IMR-90 (cell line): ENCODE results near the gene NLRP3. TPM values are rescaled to one million over a fixed set of nuclear protein-coding genes. Genes with fewer than 3 reads are reported as not detected.

Source experiments
- ATAC-seq: fragments of 200-7000 bp; cut with Tn5 transposase; 2 replicates; pipeline ENCODE4 v1.9.1; 2020; ENCODE audit warnings: low read depth, mild to moderate bottlenecking, moderate library complexity
- BruUV-seq: library from RNA; stranded (reverse); fragments of 400-500 nt; replicated peaks from 2 replicates; lab custom pipeline; 2021; lab: Mats Ljungman, UMichigan
- CTCF ChIA-PET: fragments of 300-600 bp; formaldehyde crosslinking; extraction: SDS; loops from one replicate; lab custom pipeline; 2021; ENCODE audit warnings: antibody characterized with exemption; lab: Yijun Ruan, JAX
- POLR2A ChIA-PET: fragments of 300-600 bp; sonication (Branson Sonifier 250); formaldehyde crosslinking; loops from one replicate; lab custom pipeline; 2022; ENCODE audit warnings: antibody characterized with exemption; ENCODE audit not compliant: unreplicated experiment; lab: Charles Lee
- DNase-seq: peaks from one replicate; pipeline ENCODE4 v3.0.0; 2013
- H2AFZ ChIP-seq: replicated peaks from 2 replicates; pipeline ENCODE3; 2013; ENCODE audit warnings: low read length, mild to moderate bottlenecking; ENCODE audit not compliant: poor library complexity
- H2AK5ac ChIP-seq: 2 replicates; pipeline ENCODE4 v1.6.1; 2013; ENCODE audit warnings: low read depth, low read length, inconsistent platforms
- H2AK9ac ChIP-seq: replicated peaks from 2 replicates; pipeline ENCODE3; 2013; ENCODE audit warnings: mild to moderate bottlenecking, low read depth, low read length, moderate library complexity; ENCODE audit not compliant: poor library complexity
- H2BK120ac ChIP-seq: 2 replicates; pipeline ENCODE4 v1.6.1; 2013; ENCODE audit warnings: low read depth, low read length, inconsistent platforms
- H2BK15ac ChIP-seq: 3 replicates; pipeline ENCODE4 v1.6.1; 2013; ENCODE audit warnings: low read depth, low read length, inconsistent platforms
- H2BK20ac ChIP-seq: 2 replicates; pipeline ENCODE4 v1.6.1; 2013; ENCODE audit warnings: low read depth, mild to moderate bottlenecking, inconsistent platforms, low read length, moderate library complexity
- H2BK5ac ChIP-seq: 2 replicates; pipeline ENCODE4 v1.6.1; 2013; ENCODE audit warnings: mild to moderate bottlenecking, low read depth, low read length, inconsistent platforms; ENCODE audit not compliant: poor library complexity, severe bottlenecking
- H3K14ac ChIP-seq: replicated peaks from 2 replicates; pipeline ENCODE4 v1.6.1; 2013; ENCODE audit warnings: low read depth, low read length, inconsistent platforms
- H3K18ac ChIP-seq: 2 replicates; pipeline ENCODE4 v1.6.1; 2013; ENCODE audit warnings: low read depth, low read length, control low read depth
- H3K23ac ChIP-seq: 2 replicates; pipeline ENCODE4 v1.6.1; 2013; ENCODE audit warnings: low read depth, low read length, inconsistent platforms
- H3K27ac ChIP-seq: 2 replicates; pipeline ENCODE4 v1.5.1; 2013; ENCODE audit warnings: mild to moderate bottlenecking, control low read depth, low read length; ENCODE audit not compliant: insufficient read depth
- H3K27me3 ChIP-seq: 2 replicates; pipeline ENCODE4 v1.6.1; 2013; ENCODE audit warnings: low read length; ENCODE audit not compliant: control insufficient read depth, insufficient read depth
- H3K36me3 ChIP-seq: 2 replicates; pipeline ENCODE4 v1.6.1; 2013; ENCODE audit warnings: low read length, mixed read lengths; ENCODE audit not compliant: control insufficient read depth, insufficient read depth
- H3K4ac ChIP-seq: 2 replicates; pipeline ENCODE4 v1.6.1; 2013; ENCODE audit warnings: low read depth, low read length, inconsistent platforms
- H3K4me1 ChIP-seq: 2 replicates; pipeline ENCODE4 v1.6.1; 2013; ENCODE audit warnings: low read length, mixed read lengths; ENCODE audit not compliant: control insufficient read depth, insufficient read depth
- H3K4me2 ChIP-seq: 2 replicates; pipeline ENCODE4 v1.6.1; 2013; ENCODE audit warnings: low read depth, mild to moderate bottlenecking, control low read depth, low read length, moderate library complexity
- H3K4me3 ChIP-seq: 2 replicates; pipeline ENCODE4 v1.5.1; 2013; ENCODE audit warnings: low read depth, mild to moderate bottlenecking, control low read depth, low read length, moderate library complexity; ENCODE audit not compliant: insufficient read depth
- H3K56ac ChIP-seq: 2 replicates; pipeline ENCODE4 v1.6.1; 2013; ENCODE audit warnings: low read length, inconsistent platforms; ENCODE audit not compliant: insufficient read depth; ENCODE audit errors: extremely low read depth
- H3K79me1 ChIP-seq, 2 experiments: 2 replicates each; pipeline ENCODE4 v1.6.1; 2013; ENCODE audit warnings: low read length in 2 of 2, inconsistent platforms in 1 of 2, low read depth in 1 of 2
- H3K9ac ChIP-seq: 2 replicates; pipeline ENCODE4 v1.6.1; 2013; ENCODE audit warnings: low read depth, low read length, control low read depth
- H3K9me1 ChIP-seq: 2 replicates; pipeline ENCODE4 v1.6.1; 2013; ENCODE audit warnings: low read length, inconsistent platforms; ENCODE audit not compliant: insufficient read depth
- H3K9me3 ChIP-seq: 2 replicates; pipeline ENCODE4 v1.6.1; 2013; ENCODE audit warnings: low read length; ENCODE audit not compliant: control insufficient read depth, insufficient read depth
- H4K20me1 ChIP-seq: 2 replicates; pipeline ENCODE4 v1.6.1; 2013; ENCODE audit warnings: low read length, inconsistent platforms; ENCODE audit not compliant: insufficient read depth
- H4K5ac ChIP-seq: 2 replicates; pipeline ENCODE4 v1.6.1; 2013; ENCODE audit warnings: mild to moderate bottlenecking, low read depth, low read length, control low read depth
- H4K8ac ChIP-seq, 2 experiments: 2 replicates each; pipeline ENCODE4 v1.6.1; 2013; ENCODE audit warnings: low read depth in 2 of 2, low read length in 2 of 2, control low read depth in 1 of 2, inconsistent platforms in 1 of 2
- H4K91ac ChIP-seq: 2 replicates; pipeline ENCODE4 v1.6.1; 2013; ENCODE audit warnings: low read depth, low read length, inconsistent platforms; ENCODE audit not compliant: insufficient read depth
- BHLHE40 ChIP-seq: fragments of 150-350 bp; IDR thresholded peaks from 2 replicates; pipeline ENCODE4 v1.6.1; 2016; ENCODE audit warnings: mild to moderate bottlenecking, low read depth, low read length
- CEBPB ChIP-seq: IDR thresholded peaks from 2 replicates; pipeline ENCODE4 v1.6.1; 2012; ENCODE audit warnings: low read depth, low read length, improper control_type of control experiment
- CHD1 ChIP-seq: IDR thresholded peaks from 2 replicates; pipeline ENCODE4 v1.6.1; 2012; ENCODE audit warnings: low read depth, low read length, improper control_type of control experiment
- CTCF ChIP-seq: conservative IDR thresholded peaks from 2 replicates; pipeline ENCODE4 v1.5.1; 2012; ENCODE audit warnings: mild to moderate bottlenecking, low read depth, low read length, improper control_type of control experiment
- ELK1 ChIP-seq: fragments of 150-350 bp; IDR thresholded peaks from 2 replicates; pipeline ENCODE4 v1.6.1; 2016; ENCODE audit warnings: low read depth, mild to moderate bottlenecking, low read length, moderate library complexity, borderline replicate concordance
- MAZ ChIP-seq: IDR thresholded peaks from 2 replicates; pipeline ENCODE4 v1.6.1; 2012; ENCODE audit warnings: low read depth, mild to moderate bottlenecking, low read length, improper control_type of control experiment, moderate library complexity, borderline replicate concordance
- MXI1 ChIP-seq: IDR thresholded peaks from 2 replicates; pipeline ENCODE4 v1.6.1; 2012; ENCODE audit warnings: low read depth, mild to moderate bottlenecking, low read length, moderate library complexity, borderline replicate concordance
- NFE2L2 ChIP-seq: fragments of 150-350 bp; IDR thresholded peaks from 2 replicates; pipeline ENCODE4 v1.6.1; 2016; ENCODE audit warnings: low read depth, mild to moderate bottlenecking, low read length
- POLR2A ChIP-seq: IDR thresholded peaks from 2 replicates; pipeline ENCODE4 v1.6.1; 2012; ENCODE audit warnings: mild to moderate bottlenecking, low read depth, low read length
- RAD21 ChIP-seq: IDR thresholded peaks from 2 replicates; pipeline ENCODE4 v1.6.1; 2012; ENCODE audit warnings: low read length, improper control_type of control experiment
- WGBS, 2 experiments: methylation state at CpG; one replicate each; pipeline versions ENCODE4 v1.1.5 to v1.1.7; 2013; ENCODE audit warnings: missing lambda C conversion rate in 2 of 2; ENCODE audit not compliant: insufficient read length in 1 of 2; ENCODE audit errors: extremely low coverage in 2 of 2; 5-methylcytosine and 5-hydroxymethylcytosine counted together
- dilution Hi-C: fragments of 300-500 bp; cut with HindIII; formaldehyde crosslinking; loops from one replicate; pipeline ENCODE4 v1.14.3; 2018; ENCODE audit warnings: low sequenced_read_pairs; ENCODE audit not compliant: unreplicated experiment
- in situ Hi-C: fragments of 300-500 bp; cut with MboI; formaldehyde crosslinking; loops from 3 replicates; pipeline ENCODE4 v1.14.3; 2019; ENCODE audit warnings: low sequenced_read_pairs, inconsistent platforms, mixed read lengths
- intact Hi-C: fragments of 100-400 bp; cut with micrococcal nuclease; formaldehyde crosslinking; loops from 2 replicates; pipeline ENCODE4 v1.10.0; 2022
- polyA plus RNA-seq, 3 experiments: library from polyadenylated mRNA; depleted of rRNA; stranded (reverse); fragments of >200 nt; gene quantifications; 2 replicates each; pipeline ENCODE4 v1.2.3, GENCODE V29; 2012; ENCODE audit warnings: low replicate concordance in 1 of 3
- total RNA-seq: library from RNA; depleted of rRNA; stranded (reverse); fragments of >200 nt; gene quantifications from 2 replicates; pipeline ENCODE4 v1.2.3, GENCODE V29; 2012

Gene NLRP3
- total and polyA plus RNA-seq, 2 of the 4 experiments (the other 2 are of a cell fraction), result 0.18 TPM; not detected in 1

GRCh38 chr1:247496581-247497285, 80.8 kb downstream of the NLRP3 start:
- no peak overlapping the region for H3K9ac ChIP-seq
- dilution Hi-C loops (no loop called here), intact Hi-C loops (no loop called here), in situ Hi-C loops (no loop called here)
- H3K4me1 ChIP-seq, result no peaks in the 10 kb centered on the region
- H2AK5ac ChIP-seq, result no peak overlapping the region
- no peak overlapping the region for H2BK15ac ChIP-seq
- H3K27ac ChIP-seq, result no peak overlapping the region
- no peak overlapping the region for H3K18ac ChIP-seq
- no peak overlapping the region for H2BK20ac ChIP-seq
- H3K36me3 ChIP-seq, result no peaks in the 10 kb centered on the region
- H3K9me1 ChIP-seq, result no peaks in the 10 kb centered on the region
- no peak overlapping the region for H2BK5ac ChIP-seq
- H4K5ac ChIP-seq, result no peak overlapping the region
- H3K14ac ChIP-seq, result no peak overlapping the region
- H3K4me2 ChIP-seq, result no peak overlapping the region
- H4K91ac ChIP-seq, result no peak overlapping the region
- no peak overlapping the region for H3K56ac ChIP-seq
- DNase-seq (no peak), ATAC-seq (no peak)
- H4K8ac ChIP-seq, result no peak overlapping the region
- no peaks in the 10 kb centered on the region for H4K20me1 ChIP-seq
- no CpG with 5 or more reads among the region's 10 CpGs for WGBS, 2 experiments
- no peak overlapping the region for H2BK120ac ChIP-seq
- TF ChIP-seq CTCF (no peak), RAD21 (no peak), ELK1 (no peak), NFE2L2 (no peak), MAZ (no peak), MXI1 (no peak), BHLHE40 (no peak), CEBPB (no peak), POLR2A (no peak), CHD1 (no peak)
- no peaks in the 10 kb centered on the region for H3K27me3 ChIP-seq
- H3K4ac ChIP-seq, result no peak overlapping the region
- POLR2A ChIA-PET, result no interaction called here
- no peaks in the 10 kb centered on the region for H3K79me1 ChIP-seq
- CTCF ChIA-PET, result no interaction called here
- BruUV-seq, result no TSS peak
- no peak overlapping the region for H2AFZ ChIP-seq
- peaks cover 9% of the 10 kb centered on the region for H3K9me3 ChIP-seq
- no peak overlapping the region for H3K4me3 ChIP-seq
- H3K23ac ChIP-seq, result no peak overlapping the region
- no peak overlapping the region for H2AK9ac ChIP-seq
